HEK293 (cell line): ENCODE data around the gene ELFN1.

Source experiments
- CTCF ChIP-seq: fragments of 450-650 bp; formaldehyde crosslinking; IDR thresholded peaks from 2 replicates; pipeline ENCODE4 v1.5.1; 2016; ENCODE audit warnings: missing biosample characterization, missing genetic modification characterization
- TCF7L2 ChIP-seq: IDR thresholded peaks from 2 replicates; pipeline ENCODE4 v1.6.1; 2011; ENCODE audit warnings: low read depth, mild to moderate bottlenecking, inconsistent platforms, low read length, moderate library complexity, borderline replicate concordance
- ZNF404 ChIP-seq: fragments of 450-650 bp; formaldehyde crosslinking; IDR thresholded peaks from 2 replicates; pipeline ENCODE4 v1.5.1; 2017; ENCODE audit warnings: missing biosample characterization, missing genetic modification characterization
- ZNF416 ChIP-seq: fragments of 450-650 bp; formaldehyde crosslinking; IDR thresholded peaks from 2 replicates; pipeline ENCODE4 v1.5.1; 2016; ENCODE audit warnings: missing biosample characterization, missing genetic modification characterization
- TF ChIP-seq, protein P1 (sequence below): fragments of 450-650 bp; formaldehyde crosslinking; IDR thresholded peaks from 2 replicates; pipeline ENCODE4 v1.5.1; 2016; ENCODE audit warnings: missing biosample characterization, missing genetic modification characterization
- TF ChIP-seq, protein P2 (sequence below): fragments of 450-650 bp; formaldehyde crosslinking; optimal IDR thresholded peaks from 2 replicates; pipeline ENCODE3; 2016; ENCODE audit warnings: missing biosample characterization, mild to moderate bottlenecking, missing genetic modification characterization

DNA sequence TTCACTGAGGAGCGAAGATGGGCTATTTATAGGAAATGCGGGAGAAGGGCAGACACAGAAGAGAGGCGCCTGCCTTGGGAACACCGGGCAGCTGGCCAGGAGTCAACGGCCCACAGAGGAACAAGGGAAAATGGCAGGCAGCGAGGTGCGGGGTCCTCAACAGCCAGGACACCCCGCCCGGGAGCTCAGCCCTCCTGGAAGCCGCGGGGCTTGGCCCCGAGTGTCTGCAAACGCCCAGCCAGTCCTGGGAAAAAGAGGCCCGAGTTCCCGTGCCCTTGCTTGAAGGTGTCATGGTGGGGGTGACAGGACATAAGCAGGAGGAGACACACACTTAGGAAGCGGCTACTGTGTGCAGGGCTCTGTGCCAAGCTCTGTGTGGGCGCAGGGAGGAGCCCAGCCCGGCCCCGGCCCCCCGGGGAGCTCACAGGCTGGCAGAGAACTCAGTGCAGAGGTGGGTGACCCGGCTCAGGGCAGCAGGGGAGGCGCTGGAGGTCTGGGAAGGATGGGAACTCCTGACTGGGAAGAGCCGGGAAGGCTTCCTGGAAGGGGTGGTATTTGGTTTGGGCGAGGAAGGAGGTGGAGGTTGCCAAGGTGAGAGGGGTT, 79.9 kb downstream of the ELFN1 start:
- TF ChIP-seq, protein P1, sequence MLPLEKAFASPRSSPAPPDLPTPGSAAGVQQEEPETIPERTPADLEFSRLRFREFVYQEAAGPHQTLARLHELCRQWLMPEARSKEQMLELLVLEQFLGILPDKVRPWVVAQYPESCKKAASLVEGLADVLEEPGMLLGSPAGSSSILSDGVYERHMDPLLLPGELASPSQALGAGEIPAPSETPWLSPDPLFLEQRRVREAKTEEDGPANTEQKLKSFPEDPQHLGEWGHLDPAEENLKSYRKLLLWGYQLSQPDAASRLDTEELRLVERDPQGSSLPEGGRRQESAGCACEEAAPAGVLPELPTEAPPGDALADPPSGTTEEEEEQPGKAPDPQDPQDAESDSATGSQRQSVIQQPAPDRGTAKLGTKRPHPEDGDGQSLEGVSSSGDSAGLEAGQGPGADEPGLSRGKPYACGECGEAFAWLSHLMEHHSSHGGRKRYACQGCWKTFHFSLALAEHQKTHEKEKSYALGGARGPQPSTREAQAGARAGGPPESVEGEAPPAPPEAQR (tag by site-specific recombination): no peak
- no peak for TF ChIP-seq TCF7L2
- TF ChIP-seq, protein P2, sequence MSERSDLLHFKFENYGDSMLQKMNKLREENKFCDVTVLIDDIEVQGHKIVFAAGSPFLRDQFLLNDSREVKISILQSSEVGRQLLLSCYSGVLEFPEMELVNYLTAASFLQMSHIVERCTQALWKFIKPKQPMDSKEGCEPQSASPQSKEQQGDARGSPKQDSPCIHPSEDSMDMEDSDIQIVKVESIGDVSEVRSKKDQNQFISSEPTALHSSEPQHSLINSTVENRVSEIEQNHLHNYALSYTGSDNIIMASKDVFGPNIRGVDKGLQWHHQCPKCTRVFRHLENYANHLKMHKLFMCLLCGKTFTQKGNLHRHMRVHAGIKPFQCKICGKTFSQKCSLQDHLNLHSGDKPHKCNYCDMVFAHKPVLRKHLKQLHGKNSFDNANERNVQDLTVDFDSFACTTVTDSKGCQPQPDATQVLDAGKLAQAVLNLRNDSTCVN: no peak
- no peak for TF ChIP-seq CTCF (tag by site-specific recombination)
- TF ChIP-seq ZNF404: no peak
- TF ChIP-seq ZNF416 (tag by site-specific recombination): no peak
